K562 (cell line): ENCODE data around the gene MRPL44. TPM values are rescaled to one million over a fixed set of nuclear protein-coding genes. Genes with fewer than 3 reads are reported as not detected.

Experiments used
- CREB3L1 ChIP-seq: fragments of 450-650 bp; IDR thresholded peaks from 2 replicates; pipeline ENCODE4 v1.6.1; 2014; ENCODE audit warnings: low read depth, mild to moderate bottlenecking, moderate library complexity, borderline replicate concordance
- DMBX1 ChIP-seq: fragments of 250-450 bp; sonication (Bioruptor Pico); IDR thresholded peaks from 2 replicates; pipeline ENCODE4 v1.8.0; 2022; ENCODE audit warnings: inconsistent platforms, mild to moderate bottlenecking, moderate library complexity, borderline replicate concordance
- ETV1 ChIP-seq: fragments of 450-650 bp; conservative IDR thresholded peaks from 2 replicates; pipeline ENCODE4 v1.6.1; 2016; ENCODE audit warnings: missing genetic modification characterization, control low read depth, low read depth, missing compliant biosample characterization
- MLLT1 ChIP-seq, 2 experiments: fragments of 450-650 bp; IDR thresholded peaks; 2 replicates each; pipeline ENCODE4 v1.6.1; 2016
- NFIX ChIP-seq: fragments of 250-450 bp; sonication (Bioruptor Pico); IDR thresholded peaks from 2 replicates; pipeline ENCODE4 v1.4.0; 2020; ENCODE audit warnings: low read depth, mild to moderate bottlenecking, moderate library complexity
- POLR2AphosphoS5 ChIP-seq: IDR thresholded peaks from 2 replicates; pipeline ENCODE4 v1.6.1; 2011; ENCODE audit warnings: mild to moderate bottlenecking, low read depth, low read length, moderate library complexity; ENCODE audit not compliant: control insufficient read depth, insufficient read depth
- POLR3A ChIP-seq: IDR thresholded peaks from 2 replicates; pipeline ENCODE4 v1.6.1; 2011; ENCODE audit warnings: borderline replicate concordance, mild to moderate bottlenecking, moderate library complexity; ENCODE audit not compliant: insufficient read length, insufficient read depth; ENCODE audit errors: extremely low read depth
- RBM34 ChIP-seq: fragments of 200-400 bp; formaldehyde crosslinking; IDR thresholded peaks from 2 replicates; pipeline ENCODE4 v1.6.1; 2018; ENCODE audit warnings: low read length, borderline replicate concordance; ENCODE audit not compliant: insufficient read depth
- ZFP30 ChIP-seq: fragments of 250-450 bp; sonication (Bioruptor Pico); IDR thresholded peaks from 2 replicates; pipeline ENCODE4 v1.8.0; 2022; ENCODE audit warnings: moderate library complexity, mild to moderate bottlenecking, inconsistent platforms, borderline replicate concordance
- ZNF217 ChIP-seq: sonication (generic); formaldehyde crosslinking; IDR thresholded peaks from 2 replicates; pipeline ENCODE4 v1.8.0; 2022; ENCODE audit warnings: mild to moderate bottlenecking, missing genetic modification reagents
- ZNF277 ChIP-seq: fragments of 250-450 bp; sonication (Bioruptor Pico); IDR thresholded peaks from 2 replicates; pipeline ENCODE4 v1.8.0; 2022; ENCODE audit warnings: inconsistent platforms, mild to moderate bottlenecking, moderate library complexity, borderline replicate concordance
- ZNF407 ChIP-seq: fragments of 450-650 bp; IDR thresholded peaks from 2 replicates; pipeline ENCODE4 v1.6.1; 2016; ENCODE audit warnings: low read depth
- polyA plus RNA-seq, 8 experiments: library from polyadenylated mRNA; depleted of rRNA in 4 of 8; stranded (reverse) in 5 of 8; unstranded in 3 of 8; fragments of >200 nt; fragmentation: Nextera tagmentation in 2 of 8; fragmentation: Illumina TruSeq in 1 of 8; extraction: Ambion mirVana in 2 of 8; extraction: Trizol in 1 of 8; gene quantifications; 2 replicates each; pipeline versions ENCODE4 v1.2.1 to v1.2.3, GENCODE V29; 2011 to 2014; ENCODE audit warnings: inconsistent platforms in 1 of 8, missing spikeins in 1 of 8
- total RNA-seq, 7 experiments: library from RNA; depleted of rRNA in 6 of 7; stranded (reverse); fragments of >200 nt in 6 of 7; fragmentation: Illumina TruSeq in 2 of 7; extraction: Trizol in 2 of 7; gene quantifications; 2 replicates each; pipeline versions ENCODE4 v1.2.1 to v1.2.3, GENCODE V29; 2011 to 2021; ENCODE audit warnings: low replicate concordance in 1 of 7

Gene MRPL44
- total and polyA plus RNA-seq, 9 of the 15 experiments (the other 6 are each of a cell fraction or from before 2014, with no cell fraction given): 10.4 to 26.0 (median 20.2) TPM

DNA sequence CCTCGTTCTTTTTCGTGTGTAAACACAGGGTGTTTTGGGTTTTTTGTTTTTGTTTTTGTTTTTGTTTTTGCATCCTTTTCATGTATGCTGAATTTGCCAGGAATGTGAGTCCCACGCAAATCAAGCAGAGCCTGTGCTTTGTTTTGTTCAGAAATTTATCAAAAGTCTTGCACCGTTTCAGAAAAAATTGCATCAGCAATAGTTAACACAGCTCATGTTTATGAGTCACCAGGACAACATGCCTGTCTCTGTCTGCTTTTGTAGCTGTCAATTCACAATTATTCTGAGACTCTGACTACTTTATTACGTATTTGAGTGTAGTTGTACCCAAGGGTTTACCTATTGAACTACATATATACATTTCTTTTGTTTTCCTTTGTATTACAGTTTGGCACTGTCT lies 38.3 kb downstream of the MRPL44 start (continued):
- TF ChIP-seq ZFP30 (CRISPR knock-in tag): no peak
- no peak for TF ChIP-seq ZNF217 (CRISPR knock-in tag)
- TF ChIP-seq POLR3A: no peak
- no peak for TF ChIP-seq DMBX1 (CRISPR knock-in tag)
- no peak for TF ChIP-seq POLR2AphosphoS5
- TF ChIP-seq ZNF277: no peak
- TF ChIP-seq RBM34: no peak
- TF ChIP-seq ZNF407: peak; percentile 72; the same call in 1 of the 2 replicates
- TF ChIP-seq ETV1: no peak
- no peak for TF ChIP-seq CREB3L1
- TF ChIP-seq MLLT1 (IDR thresholded peaks at IDR 0.05): no peak
- TF ChIP-seq NFIX (CRISPR knock-in tag): no peak
